GM12801 (cell line): ENCODE results near the gene DLX1.

Experiments
- TF ChIP-seq, protein P1 (sequence below): IDR thresholded peaks from one replicate; pipeline ENCODE4 v1.5.1; 2011; ENCODE audit warnings: control low read depth; ENCODE audit not compliant: insufficient read length; ENCODE audit errors: extremely low read depth

DLX1 gene

DNA sequence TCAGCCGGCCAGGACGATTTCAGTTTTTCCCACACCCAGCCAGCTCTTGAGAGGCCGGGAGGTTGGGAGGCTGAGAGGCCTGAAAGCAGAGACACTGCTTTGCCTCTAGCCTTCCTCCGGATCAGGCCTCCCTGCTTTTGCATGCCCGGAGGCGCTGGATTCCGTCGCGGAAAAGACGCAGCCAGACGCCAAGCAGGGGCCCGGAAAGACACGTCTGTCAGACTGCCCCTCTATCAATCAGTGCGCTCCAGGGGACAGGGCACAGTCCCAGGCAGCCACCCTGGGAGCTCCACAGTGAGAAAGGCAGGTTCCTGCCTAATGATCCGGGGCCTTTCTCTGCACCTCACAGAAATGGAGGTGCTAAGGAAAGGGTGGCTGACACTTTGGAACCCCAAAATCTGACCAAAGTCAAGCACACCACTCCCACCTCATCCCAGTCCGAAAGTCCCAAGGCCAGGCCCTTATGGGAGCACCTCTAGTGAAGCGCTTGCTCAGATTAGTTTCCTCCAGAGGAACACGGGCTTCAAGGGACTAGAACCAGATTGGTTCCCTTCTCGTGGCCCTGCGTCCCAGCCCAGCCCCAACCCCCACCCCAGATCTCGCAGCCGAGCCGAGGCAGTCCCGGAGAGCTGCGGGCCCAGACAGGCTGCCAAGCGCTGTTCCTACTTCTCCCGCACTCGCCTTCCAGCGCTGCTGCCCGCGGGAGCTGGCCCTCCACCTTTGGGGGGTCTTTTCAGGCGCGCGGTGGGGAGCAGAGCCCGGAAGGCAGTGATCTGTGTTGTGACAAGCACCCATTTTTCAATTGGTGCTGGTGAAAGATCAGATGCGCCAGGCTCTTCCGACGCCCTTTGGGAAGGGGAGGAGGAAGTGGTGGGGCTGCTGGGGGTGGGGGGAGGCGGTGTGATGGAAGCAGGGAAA, 5.0 kb downstream of the DLX1 start:
- TF ChIP-seq, protein P1, sequence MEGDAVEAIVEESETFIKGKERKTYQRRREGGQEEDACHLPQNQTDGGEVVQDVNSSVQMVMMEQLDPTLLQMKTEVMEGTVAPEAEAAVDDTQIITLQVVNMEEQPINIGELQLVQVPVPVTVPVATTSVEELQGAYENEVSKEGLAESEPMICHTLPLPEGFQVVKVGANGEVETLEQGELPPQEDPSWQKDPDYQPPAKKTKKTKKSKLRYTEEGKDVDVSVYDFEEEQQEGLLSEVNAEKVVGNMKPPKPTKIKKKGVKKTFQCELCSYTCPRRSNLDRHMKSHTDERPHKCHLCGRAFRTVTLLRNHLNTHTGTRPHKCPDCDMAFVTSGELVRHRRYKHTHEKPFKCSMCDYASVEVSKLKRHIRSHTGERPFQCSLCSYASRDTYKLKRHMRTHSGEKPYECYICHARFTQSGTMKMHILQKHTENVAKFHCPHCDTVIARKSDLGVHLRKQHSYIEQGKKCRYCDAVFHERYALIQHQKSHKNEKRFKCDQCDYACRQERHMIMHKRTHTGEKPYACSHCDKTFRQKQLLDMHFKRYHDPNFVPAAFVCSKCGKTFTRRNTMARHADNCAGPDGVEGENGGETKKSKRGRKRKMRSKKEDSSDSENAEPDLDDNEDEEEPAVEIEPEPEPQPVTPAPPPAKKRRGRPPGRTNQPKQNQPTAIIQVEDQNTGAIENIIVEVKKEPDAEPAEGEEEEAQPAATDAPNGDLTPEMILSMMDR: no peak

DNA sequence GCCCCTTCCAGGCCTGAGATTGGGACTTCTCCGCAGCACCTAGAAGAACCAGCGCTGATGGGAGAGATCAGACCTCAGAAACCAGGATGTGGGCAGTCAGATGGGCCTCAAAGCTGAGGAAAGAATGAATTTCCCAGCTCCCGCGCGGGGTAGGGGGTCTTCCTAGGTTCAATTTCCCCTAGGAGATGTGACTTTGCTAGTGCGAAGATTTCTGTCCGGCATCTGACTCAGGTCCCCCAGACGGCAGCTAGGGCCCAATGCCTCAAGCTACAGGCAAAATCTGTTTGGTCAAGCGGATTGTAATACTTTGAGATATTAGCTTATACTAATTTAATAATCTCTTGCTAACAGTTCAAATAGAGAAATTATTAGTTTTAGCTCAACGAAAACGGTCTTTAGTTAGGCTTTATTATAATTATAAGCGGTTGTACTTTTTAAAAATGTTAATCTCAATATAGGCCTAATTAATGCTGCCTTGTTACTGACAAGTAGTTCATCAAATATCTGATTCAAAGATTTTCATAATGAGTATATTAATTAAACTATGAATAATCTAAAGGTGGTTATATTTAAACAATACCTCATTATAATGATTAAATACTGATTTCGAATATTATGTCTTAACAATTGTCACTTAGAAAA, 5.8 kb downstream of the DLX1 start:
- TF ChIP-seq, protein P1: no peak

DNA sequence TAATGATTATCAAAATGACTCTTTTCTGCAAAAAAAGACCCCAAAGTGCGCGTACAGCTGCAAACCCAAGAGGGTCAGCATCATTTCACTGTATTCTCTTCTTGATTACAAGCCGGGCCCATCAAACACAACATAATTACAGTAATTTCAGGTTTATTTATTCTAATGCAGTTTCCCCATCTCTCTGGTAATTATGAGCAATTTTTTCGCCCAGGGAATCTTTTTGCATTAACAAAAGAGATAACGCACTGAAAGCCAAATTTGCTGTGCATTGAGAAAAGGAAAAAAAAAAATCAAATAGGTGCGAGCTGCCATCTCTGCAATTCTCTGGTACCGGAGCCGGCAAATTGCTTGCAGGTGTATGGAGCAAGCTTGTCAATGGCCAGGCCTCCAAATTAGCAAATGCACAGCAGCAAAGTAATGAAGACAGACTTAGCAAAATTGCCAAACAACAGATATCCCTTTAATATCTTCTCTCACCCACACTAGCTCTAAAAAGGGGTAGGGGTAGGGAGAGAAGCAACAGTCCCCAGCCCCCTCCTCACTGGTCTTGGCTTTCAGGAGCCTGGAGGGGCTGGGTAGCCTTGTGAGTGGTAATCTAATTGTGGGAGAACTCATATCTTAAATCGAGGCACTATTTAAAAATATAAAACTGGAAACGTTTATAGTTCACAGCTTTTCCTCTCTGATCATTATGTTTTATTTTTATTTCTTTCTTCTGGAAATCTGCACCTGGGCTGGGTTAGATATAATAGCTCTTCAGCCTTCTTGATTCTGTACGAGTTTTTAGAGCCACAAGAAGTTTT, 6.7 kb downstream of the DLX1 start:
- TF ChIP-seq, protein P1: no peak

DNA sequence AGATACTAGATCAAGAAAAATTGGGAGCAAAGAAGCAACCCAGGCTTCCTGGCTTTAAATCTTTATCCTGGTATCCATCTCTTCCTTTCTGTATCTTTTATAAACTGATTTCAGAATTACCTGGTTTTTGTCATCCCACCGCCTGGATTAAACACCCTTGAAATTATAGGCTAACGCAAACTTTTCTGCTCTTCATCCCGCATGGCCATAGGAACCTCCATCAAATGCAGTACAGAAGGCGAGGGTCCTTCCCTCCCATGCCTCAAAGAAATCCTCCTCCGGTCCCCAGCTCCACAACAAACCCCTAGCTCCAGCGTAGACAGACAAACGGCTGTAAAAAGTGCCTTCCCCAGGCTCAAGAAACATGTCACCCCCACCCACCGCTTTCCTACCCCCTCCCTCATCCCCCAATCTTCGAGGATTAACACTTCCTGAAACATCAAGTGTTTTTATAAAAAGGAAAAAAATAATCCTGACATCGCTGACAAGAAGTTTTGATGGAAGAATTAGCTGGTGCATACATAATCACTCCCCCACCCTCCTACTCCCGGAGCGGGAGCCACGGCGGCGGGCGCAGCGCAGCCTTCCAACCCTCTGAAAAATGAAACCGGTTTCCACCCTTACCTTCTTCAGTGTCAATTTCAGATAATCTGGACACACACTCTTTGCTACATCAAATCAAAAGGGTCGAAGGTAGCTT, 7.6 kb downstream of the DLX1 start:
- TF ChIP-seq, protein P1: no peak

DNA sequence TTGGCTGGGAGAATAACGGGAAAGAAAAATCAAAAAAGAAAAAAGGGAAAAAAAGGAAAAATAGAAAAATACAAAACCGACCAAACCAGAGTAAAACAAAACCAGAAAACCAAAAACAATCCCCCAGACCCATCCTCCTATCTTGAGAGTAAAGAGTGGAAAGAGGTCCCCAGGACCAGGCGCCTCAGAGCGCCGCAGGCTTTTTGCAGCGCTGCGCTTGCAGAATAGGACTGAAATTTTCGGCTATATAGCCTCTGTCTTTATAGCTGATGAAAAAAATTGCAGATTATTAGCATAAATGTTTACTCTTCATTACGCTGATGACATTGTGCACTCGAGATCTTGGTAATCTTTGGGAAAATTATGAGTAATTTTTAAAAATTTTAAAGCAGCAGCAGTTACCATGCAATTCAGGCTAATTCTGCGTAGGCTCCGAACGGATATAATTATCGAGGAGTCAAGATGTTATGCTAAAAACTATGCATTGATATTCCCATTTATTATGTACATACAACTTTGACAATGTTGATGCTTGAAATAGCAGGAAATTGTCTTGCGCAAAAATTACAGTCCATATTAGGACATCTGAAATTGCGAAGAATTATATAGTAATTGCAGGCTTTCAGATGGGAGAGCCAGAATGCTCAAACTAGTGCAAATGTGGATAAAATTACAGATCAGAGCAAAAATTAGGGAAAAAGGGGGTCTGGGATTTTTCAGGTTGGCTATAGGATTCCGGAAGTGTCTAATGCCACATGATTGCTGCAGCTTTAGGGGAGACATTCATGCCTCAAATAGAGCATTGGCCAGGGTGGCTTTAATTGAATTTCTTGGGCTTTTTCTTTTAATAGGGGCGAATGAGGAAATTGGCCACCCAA, 8.3 kb downstream of the DLX1 start:
- TF ChIP-seq, protein P1: no peak

DNA sequence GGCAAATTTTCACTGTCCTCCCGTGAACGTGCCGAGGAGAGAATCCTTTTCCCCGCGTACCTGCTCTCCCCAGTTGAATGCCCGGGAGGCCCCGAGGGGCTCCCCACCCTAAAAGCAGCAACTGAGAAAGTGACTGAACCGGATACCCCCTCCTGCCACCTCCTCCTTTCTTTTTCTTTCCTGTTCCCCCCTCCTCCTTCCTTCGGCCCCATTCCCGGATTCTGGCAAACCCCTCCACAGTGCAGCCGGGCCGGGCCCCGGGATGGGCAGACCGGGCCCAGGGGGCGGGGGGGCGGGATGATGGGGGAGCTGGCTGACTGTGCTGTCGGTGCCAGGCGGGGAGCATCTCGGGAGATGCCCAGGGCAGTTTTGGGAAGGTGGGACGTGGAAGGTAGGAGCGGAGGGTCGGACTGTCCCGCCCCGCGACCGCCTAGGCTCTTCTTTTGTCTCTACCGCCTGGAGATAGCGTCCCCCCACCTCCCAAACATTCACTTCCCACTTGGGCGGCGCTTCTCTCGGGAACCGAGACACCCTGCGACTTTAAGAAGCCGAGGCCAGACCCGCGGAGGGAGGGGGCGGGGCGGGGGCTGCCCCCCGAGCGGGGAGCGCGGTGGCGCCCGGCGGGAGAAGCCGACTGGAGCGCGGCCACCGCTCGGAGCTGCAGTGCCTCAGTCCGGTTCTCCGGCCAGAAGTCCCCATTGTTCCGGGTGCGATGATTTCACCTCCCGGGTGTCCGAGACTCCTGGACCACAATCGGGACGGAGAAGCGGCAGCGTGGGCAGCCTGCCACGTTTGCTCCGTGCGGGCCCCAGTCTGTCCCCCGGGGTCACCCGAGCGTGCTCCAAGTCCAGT, 9.2 kb downstream of the DLX1 start:
- TF ChIP-seq, protein P1: no peak
